GM23338 (cell line): ENCODE data around the gene LRTM2. TPM values are rescaled to one million over a fixed set of nuclear protein-coding genes. Genes with fewer than 3 reads are reported as not detected.

Experiments used
- ATAC-seq: fragments of 200-7000 bp; cut with Tn5 transposase; 3 replicates; pipeline ENCODE4 v1.9.1; 2020
- DNase-seq: peaks from one replicate; pipeline ENCODE4 v3.0.0-alpha.2; 2015; ENCODE audit warnings: low spot score
- H2AFZ ChIP-seq: fragments of 200-600 bp; sonication (generic); 2 replicates; pipeline ENCODE4 v1.8.0; 2016; ENCODE audit warnings: antibody characterized with exemption, mild to moderate bottlenecking, moderate library complexity
- H3F3A ChIP-seq: fragments of 200-600 bp; sonication (generic); replicated peaks from 2 replicates; pipeline ENCODE4 v1.8.0; 2017; ENCODE audit warnings: antibody characterized with exemption, mixed run types, low read depth
- H3K27ac ChIP-seq: fragments of 200-600 bp; sonication (generic); 2 replicates; pipeline ENCODE4 v1.6.1; 2016; ENCODE audit warnings: low read depth
- H3K27me3 ChIP-seq: fragments of 200-600 bp; sonication (generic); 2 replicates; pipeline ENCODE4 v1.8.0; 2016; ENCODE audit warnings: mild to moderate bottlenecking, mixed run types, moderate library complexity; ENCODE audit not compliant: insufficient read depth
- H3K36me3 ChIP-seq: fragments of 200-600 bp; sonication (generic); 2 replicates; pipeline ENCODE4 v1.8.0; 2016; ENCODE audit warnings: mild to moderate bottlenecking; ENCODE audit not compliant: insufficient read depth
- H3K4me1 ChIP-seq: fragments of 200-600 bp; sonication (generic); 2 replicates; pipeline ENCODE4 v1.8.0; 2016; ENCODE audit warnings: mild to moderate bottlenecking, moderate library complexity; ENCODE audit not compliant: insufficient read depth
- H3K4me2 ChIP-seq: fragments of 200-600 bp; sonication (generic); 2 replicates; pipeline ENCODE4 v1.7.1; 2017; ENCODE audit warnings: mixed run types
- H3K4me3 ChIP-seq: fragments of 200-600 bp; sonication (generic); 2 replicates; pipeline ENCODE4 v1.6.1; 2016; ENCODE audit warnings: mixed run types
- H3K79me2 ChIP-seq: fragments of 200-600 bp; sonication (generic); replicated peaks from 2 replicates; pipeline ENCODE4 v1.8.0; 2017; ENCODE audit warnings: mild to moderate bottlenecking; ENCODE audit not compliant: insufficient read depth
- H3K9me2 ChIP-seq: fragments of 200-600 bp; sonication (generic); 2 replicates; pipeline ENCODE4 v1.8.0; 2017; ENCODE audit not compliant: insufficient read depth
- H4K20me1 ChIP-seq: fragments of 200-600 bp; sonication (generic); replicated peaks from 2 replicates; pipeline ENCODE4 v1.8.0; 2017; ENCODE audit warnings: mild to moderate bottlenecking; ENCODE audit not compliant: insufficient read depth
- H3K27ac Mint-ChIP-seq: 2 replicates; pipeline ENCODE4 v1.8.0; 2020; ENCODE audit warnings: inconsistent platforms, mild to moderate bottlenecking, moderate library complexity, mixed read lengths
- H3K27me3 Mint-ChIP-seq: 3 replicates; pipeline ENCODE4 v1.8.0; 2022; ENCODE audit warnings: low read depth, mild to moderate bottlenecking, moderate library complexity, mixed read lengths, inconsistent platforms; ENCODE audit not compliant: insufficient read depth, poor library complexity
- H3K36me3 Mint-ChIP-seq: 3 replicates; pipeline ENCODE4 v1.8.0; 2021; ENCODE audit warnings: low read depth, mild to moderate bottlenecking, inconsistent platforms, moderate library complexity, mixed read lengths
- H3K4me1 Mint-ChIP-seq: 3 replicates; pipeline ENCODE4 v1.8.0; 2020; ENCODE audit warnings: mild to moderate bottlenecking, inconsistent platforms, mixed read lengths
- H3K4me3 Mint-ChIP-seq: 3 replicates; pipeline ENCODE4 v1.8.0; 2021; ENCODE audit warnings: moderate library complexity, mild to moderate bottlenecking, inconsistent platforms, mixed read lengths
- H3K9me3 Mint-ChIP-seq: 3 replicates; pipeline ENCODE4 v1.8.0; 2020; ENCODE audit warnings: moderate library complexity, mild to moderate bottlenecking, inconsistent platforms, mixed read lengths
- CREB1 ChIP-seq: fragments of 250-450 bp; sonication (Bioruptor Pico); IDR thresholded peaks from 2 replicates; pipeline ENCODE4 v1.5.0; 2020; ENCODE audit warnings: low read depth, mild to moderate bottlenecking, moderate library complexity
- EZH2phosphoT487 ChIP-seq: fragments of 200-600 bp; sonication (generic); IDR thresholded peaks from one replicate; pipeline ENCODE4 v1.8.1; 2018; ENCODE audit warnings: antibody characterized with exemption; ENCODE audit not compliant: unreplicated experiment
- JUNB ChIP-seq: IDR thresholded peaks from one replicate; pipeline ENCODE4 v1.6.1; 2016; ENCODE audit warnings: antibody characterized with exemption; ENCODE audit not compliant: unreplicated experiment
- NANOG ChIP-seq: IDR thresholded peaks from 2 replicates; pipeline ENCODE4 v1.6.1; 2016; ENCODE audit warnings: antibody characterized with exemption, borderline replicate concordance
- POLR2AphosphoS5 ChIP-seq: IDR thresholded peaks from 2 replicates; pipeline ENCODE4 v1.6.1; 2016; ENCODE audit warnings: antibody characterized with exemption, low read depth
- STAT1 ChIP-seq: IDR thresholded peaks from one replicate; pipeline ENCODE4 v1.6.1; 2016; ENCODE audit warnings: antibody characterized with exemption; ENCODE audit not compliant: unreplicated experiment
- ZNF114 ChIP-seq: fragments of 250-450 bp; sonication (Bioruptor Pico); IDR thresholded peaks from 2 replicates; pipeline ENCODE4 v1.5.0; 2020; ENCODE audit warnings: mild to moderate bottlenecking, moderate library complexity
- ZNF331 ChIP-seq: fragments of 250-450 bp; sonication (Bioruptor Pico); IDR thresholded peaks from 2 replicates; pipeline ENCODE4 v1.5.0; 2020; ENCODE audit warnings: low read depth, mild to moderate bottlenecking, moderate library complexity
- polyA plus RNA-seq: library from polyadenylated mRNA; unstranded; fragments of >200 nt; fragmentation: Nextera tagmentation; extraction: Ambion mirVana; gene quantifications from 2 replicates; pipeline ENCODE4 v1.2.1, GENCODE V29; 2016
- total RNA-seq: library from RNA; depleted of rRNA; stranded (reverse); fragments of >200 nt; shearing (Covaris generic); gene quantifications from 2 replicates; pipeline ENCODE4 v1.2.3, GENCODE V29; 2014
- TF ChIP-seq, protein P1 (sequence below), 2 experiments: fragments of 200-600 bp in 1 of 2; sonication (generic) in 1 of 2; conservative IDR thresholded peaks; 2 replicates each; pipeline versions ENCODE4 v1.5.1 to v1.6.1; 2016 to 2017; ENCODE audit warnings: antibody characterized with exemption in 2 of 2, low read depth in 2 of 2, mild to moderate bottlenecking in 2 of 2, moderate library complexity in 1 of 2
- TF ChIP-seq, protein P2 (sequence below): IDR thresholded peaks from 2 replicates; pipeline ENCODE4 v1.6.1; 2016; ENCODE audit warnings: antibody characterized with exemption
- TF ChIP-seq, protein P3 (sequence below): IDR thresholded peaks from one replicate; pipeline ENCODE4 v1.6.1; 2018; ENCODE audit warnings: antibody characterized with exemption; ENCODE audit not compliant: unreplicated experiment
- TF ChIP-seq, protein P4 (sequence below): fragments of 250-450 bp; sonication (Bioruptor Pico); IDR thresholded peaks from 2 replicates; pipeline ENCODE4 v1.5.0; 2020; ENCODE audit warnings: mild to moderate bottlenecking, moderate library complexity

Gene LRTM2
- total and polyA plus RNA-seq, 2 experiments from 2014 or later = 0.08 TPM; not detected in 1

DNA sequence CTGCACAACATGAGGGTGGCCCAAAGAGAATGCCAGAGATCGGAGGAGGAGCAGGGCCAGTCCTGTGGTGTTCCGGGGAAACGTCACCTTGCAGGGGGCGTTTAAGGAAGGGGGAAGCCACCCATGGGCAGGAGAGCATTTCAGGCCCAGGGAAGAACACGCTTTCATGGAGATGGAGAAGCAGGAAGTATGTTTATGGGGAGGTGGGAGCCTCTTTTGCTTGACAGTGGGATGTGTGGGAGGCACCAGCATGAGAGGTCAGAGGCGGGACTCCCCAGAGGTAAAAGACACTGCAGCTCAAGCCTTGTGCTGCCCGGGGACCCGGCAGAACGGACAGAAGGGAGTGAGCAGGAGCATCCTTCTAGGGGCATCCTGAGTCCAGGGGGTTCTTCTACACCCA is 1.3 kb upstream of the LRTM2 start:
- Histone ChIP-seq H3K36me3 (no peaks in the 10 kb centered on the region), H3K4me2 (no peak overlapping the region), H2AFZ (no peak overlapping the region), H3K9me2 (no peaks in the 10 kb centered on the region), H3F3A (no peaks in the 10 kb centered on the region), H3K27me3 (peaks cover 20% of the 10 kb centered on the region), H4K20me1 (no peaks in the 10 kb centered on the region), H3K4me3 (no peak overlapping the region), H3K27ac (no peak overlapping the region), H3K4me1 (no peaks in the 10 kb centered on the region), H3K79me2 (no peaks in the 10 kb centered on the region)
- Mint-ChIP-seq H3K4me3 (no peak overlapping the region), H3K27me3 (peaks cover 36% of the 10 kb centered on the region), H3K36me3 (no peaks in the 10 kb centered on the region), H3K27ac (no peak overlapping the region), H3K9me3 (no peaks in the 10 kb centered on the region; the same call in 1 of the 3 replicates), H3K4me1 (peaks cover 18% of the 10 kb centered on the region)
- TF ChIP-seq ZNF114 (CRISPR knock-in tag) = no peak
- TF ChIP-seq, protein P1, sequence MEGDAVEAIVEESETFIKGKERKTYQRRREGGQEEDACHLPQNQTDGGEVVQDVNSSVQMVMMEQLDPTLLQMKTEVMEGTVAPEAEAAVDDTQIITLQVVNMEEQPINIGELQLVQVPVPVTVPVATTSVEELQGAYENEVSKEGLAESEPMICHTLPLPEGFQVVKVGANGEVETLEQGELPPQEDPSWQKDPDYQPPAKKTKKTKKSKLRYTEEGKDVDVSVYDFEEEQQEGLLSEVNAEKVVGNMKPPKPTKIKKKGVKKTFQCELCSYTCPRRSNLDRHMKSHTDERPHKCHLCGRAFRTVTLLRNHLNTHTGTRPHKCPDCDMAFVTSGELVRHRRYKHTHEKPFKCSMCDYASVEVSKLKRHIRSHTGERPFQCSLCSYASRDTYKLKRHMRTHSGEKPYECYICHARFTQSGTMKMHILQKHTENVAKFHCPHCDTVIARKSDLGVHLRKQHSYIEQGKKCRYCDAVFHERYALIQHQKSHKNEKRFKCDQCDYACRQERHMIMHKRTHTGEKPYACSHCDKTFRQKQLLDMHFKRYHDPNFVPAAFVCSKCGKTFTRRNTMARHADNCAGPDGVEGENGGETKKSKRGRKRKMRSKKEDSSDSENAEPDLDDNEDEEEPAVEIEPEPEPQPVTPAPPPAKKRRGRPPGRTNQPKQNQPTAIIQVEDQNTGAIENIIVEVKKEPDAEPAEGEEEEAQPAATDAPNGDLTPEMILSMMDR (conservative IDR thresholded peaks at IDR 0.05; ENCODE audit: low read depth in 2 of 2) = no peak
- TF ChIP-seq, protein P2, sequence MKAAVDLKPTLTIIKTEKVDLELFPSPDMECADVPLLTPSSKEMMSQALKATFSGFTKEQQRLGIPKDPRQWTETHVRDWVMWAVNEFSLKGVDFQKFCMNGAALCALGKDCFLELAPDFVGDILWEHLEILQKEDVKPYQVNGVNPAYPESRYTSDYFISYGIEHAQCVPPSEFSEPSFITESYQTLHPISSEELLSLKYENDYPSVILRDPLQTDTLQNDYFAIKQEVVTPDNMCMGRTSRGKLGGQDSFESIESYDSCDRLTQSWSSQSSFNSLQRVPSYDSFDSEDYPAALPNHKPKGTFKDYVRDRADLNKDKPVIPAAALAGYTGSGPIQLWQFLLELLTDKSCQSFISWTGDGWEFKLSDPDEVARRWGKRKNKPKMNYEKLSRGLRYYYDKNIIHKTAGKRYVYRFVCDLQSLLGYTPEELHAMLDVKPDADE = no peak
- TF ChIP-seq, protein P3, sequence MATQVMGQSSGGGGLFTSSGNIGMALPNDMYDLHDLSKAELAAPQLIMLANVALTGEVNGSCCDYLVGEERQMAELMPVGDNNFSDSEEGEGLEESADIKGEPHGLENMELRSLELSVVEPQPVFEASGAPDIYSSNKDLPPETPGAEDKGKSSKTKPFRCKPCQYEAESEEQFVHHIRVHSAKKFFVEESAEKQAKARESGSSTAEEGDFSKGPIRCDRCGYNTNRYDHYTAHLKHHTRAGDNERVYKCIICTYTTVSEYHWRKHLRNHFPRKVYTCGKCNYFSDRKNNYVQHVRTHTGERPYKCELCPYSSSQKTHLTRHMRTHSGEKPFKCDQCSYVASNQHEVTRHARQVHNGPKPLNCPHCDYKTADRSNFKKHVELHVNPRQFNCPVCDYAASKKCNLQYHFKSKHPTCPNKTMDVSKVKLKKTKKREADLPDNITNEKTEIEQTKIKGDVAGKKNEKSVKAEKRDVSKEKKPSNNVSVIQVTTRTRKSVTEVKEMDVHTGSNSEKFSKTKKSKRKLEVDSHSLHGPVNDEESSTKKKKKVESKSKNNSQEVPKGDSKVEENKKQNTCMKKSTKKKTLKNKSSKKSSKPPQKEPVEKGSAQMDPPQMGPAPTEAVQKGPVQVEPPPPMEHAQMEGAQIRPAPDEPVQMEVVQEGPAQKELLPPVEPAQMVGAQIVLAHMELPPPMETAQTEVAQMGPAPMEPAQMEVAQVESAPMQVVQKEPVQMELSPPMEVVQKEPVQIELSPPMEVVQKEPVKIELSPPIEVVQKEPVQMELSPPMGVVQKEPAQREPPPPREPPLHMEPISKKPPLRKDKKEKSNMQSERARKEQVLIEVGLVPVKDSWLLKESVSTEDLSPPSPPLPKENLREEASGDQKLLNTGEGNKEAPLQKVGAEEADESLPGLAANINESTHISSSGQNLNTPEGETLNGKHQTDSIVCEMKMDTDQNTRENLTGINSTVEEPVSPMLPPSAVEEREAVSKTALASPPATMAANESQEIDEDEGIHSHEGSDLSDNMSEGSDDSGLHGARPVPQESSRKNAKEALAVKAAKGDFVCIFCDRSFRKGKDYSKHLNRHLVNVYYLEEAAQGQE = no peak
- TF ChIP-seq, protein P4, sequence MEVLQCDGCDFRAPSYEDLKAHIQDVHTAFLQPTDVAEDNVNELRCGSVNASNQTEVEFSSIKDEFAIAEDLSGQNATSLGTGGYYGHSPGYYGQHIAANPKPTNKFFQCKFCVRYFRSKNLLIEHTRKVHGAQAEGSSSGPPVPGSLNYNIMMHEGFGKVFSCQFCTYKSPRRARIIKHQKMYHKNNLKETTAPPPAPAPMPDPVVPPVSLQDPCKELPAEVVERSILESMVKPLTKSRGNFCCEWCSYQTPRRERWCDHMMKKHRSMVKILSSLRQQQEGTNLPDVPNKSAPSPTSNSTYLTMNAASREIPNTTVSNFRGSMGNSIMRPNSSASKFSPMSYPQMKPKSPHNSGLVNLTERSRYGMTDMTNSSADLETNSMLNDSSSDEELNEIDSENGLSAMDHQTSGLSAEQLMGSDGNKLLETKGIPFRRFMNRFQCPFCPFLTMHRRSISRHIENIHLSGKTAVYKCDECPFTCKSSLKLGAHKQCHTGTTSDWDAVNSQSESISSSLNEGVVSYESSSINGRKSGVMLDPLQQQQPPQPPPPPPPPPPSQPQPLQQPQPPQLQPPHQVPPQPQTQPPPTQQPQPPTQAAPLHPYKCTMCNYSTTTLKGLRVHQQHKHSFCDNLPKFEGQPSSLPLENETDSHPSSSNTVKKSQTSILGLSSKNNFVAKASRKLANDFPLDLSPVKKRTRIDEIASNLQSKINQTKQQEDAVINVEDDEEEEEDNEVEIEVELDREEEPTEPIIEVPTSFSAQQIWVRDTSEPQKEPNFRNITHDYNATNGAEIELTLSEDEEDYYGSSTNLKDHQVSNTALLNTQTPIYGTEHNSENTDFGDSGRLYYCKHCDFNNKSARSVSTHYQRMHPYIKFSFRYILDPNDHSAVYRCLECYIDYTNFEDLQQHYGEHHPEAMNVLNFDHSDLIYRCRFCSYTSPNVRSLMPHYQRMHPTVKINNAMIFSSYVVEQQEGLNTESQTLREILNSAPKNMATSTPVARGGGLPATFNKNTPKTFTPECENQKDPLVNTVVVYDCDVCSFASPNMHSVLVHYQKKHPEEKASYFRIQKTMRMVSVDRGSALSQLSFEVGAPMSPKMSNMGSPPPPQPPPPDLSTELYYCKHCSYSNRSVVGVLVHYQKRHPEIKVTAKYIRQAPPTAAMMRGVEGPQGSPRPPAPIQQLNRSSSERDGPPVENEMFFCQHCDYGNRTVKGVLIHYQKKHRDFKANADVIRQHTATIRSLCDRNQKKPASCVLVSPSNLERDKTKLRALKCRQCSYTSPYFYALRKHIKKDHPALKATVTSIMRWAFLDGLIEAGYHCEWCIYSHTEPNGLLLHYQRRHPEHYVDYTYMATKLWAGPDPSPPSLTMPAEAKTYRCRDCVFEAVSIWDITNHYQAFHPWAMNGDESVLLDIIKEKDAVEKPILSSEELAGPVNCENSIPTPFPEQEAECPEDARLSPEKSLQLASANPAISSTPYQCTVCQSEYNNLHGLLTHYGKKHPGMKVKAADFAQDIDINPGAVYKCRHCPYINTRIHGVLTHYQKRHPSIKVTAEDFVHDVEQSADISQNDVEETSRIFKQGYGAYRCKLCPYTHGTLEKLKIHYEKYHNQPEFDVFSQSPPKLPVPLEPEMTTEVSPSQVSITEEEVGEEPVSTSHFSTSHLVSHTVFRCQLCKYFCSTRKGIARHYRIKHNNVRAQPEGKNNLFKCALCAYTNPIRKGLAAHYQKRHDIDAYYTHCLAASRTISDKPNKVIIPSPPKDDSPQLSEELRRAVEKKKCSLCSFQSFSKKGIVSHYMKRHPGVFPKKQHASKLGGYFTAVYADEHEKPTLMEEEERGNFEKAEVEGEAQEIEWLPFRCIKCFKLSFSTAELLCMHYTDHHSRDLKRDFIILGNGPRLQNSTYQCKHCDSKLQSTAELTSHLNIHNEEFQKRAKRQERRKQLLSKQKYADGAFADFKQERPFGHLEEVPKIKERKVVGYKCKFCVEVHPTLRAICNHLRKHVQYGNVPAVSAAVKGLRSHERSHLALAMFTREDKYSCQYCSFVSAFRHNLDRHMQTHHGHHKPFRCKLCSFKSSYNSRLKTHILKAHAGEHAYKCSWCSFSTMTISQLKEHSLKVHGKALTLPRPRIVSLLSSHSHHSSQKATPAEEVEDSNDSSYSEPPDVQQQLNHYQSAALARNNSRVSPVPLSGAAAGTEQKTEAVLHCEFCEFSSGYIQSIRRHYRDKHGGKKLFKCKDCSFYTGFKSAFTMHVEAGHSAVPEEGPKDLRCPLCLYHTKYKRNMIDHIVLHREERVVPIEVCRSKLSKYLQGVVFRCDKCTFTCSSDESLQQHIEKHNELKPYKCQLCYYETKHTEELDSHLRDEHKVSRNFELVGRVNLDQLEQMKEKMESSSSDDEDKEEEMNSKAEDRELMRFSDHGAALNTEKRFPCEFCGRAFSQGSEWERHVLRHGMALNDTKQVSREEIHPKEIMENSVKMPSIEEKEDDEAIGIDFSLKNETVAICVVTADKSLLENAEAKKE = no peak
- no peak for TF ChIP-seq CREB1 (CRISPR knock-in tag)
- no peak for TF ChIP-seq STAT1
- TF ChIP-seq POLR2AphosphoS5 = no peak
- no peak for TF ChIP-seq ZNF331 (CRISPR knock-in tag)
- TF ChIP-seq EZH2phosphoT487 = no peak
- no peak for TF ChIP-seq JUNB
- no peak for TF ChIP-seq NANOG
- no peak for ATAC-seq
- no peak for DNase-seq
